Right lobe of liver (tissue), 6 donors: Measurements from ENCODE around the gene HHATL. TPM values are rescaled to one million over a fixed set of nuclear protein-coding genes. Genes with fewer than 3 reads are reported as not detected.

Experiments
- ATAC-seq, 4 donors: fragments of 200-7000 bp; cut with Tn5 transposase; one replicate each; pipeline ENCODE4 v1.9.1; 2020; ENCODE audit warnings: mild to moderate bottlenecking in 4 of 4, moderate library complexity in 4 of 4
- DNase-seq, 3 donors: peaks; one replicate each; pipeline ENCODE4 v3.0.0-alpha.2; 2020
- H3K27ac ChIP-seq, 3 donors: fragments of 200-600 bp; one replicate each; pipeline ENCODE4 v1.8.0; 2022
- H3K27me3 ChIP-seq, 2 donors: fragments of 200-600 bp; one replicate each; pipeline ENCODE4 v1.8.0; 2022
- H3K36me3 ChIP-seq, 4 donors: fragments of 200-600 bp; sonication (generic) in 1 of 4; one replicate each; pipeline versions ENCODE4 v1.5.1 to v1.8.0; 2017 to 2022; ENCODE audit warnings: control low read depth in 1 of 4
- H3K4me1 ChIP-seq, 4 donors: fragments of 200-600 bp; sonication (generic) in 1 of 4; one replicate each; pipeline versions ENCODE4 v1.5.1 to v1.8.0; 2017 to 2022; ENCODE audit warnings: control low read depth in 1 of 4
- H3K4me3 ChIP-seq, 3 donors: fragments of 200-600 bp; one replicate each; pipeline ENCODE4 v1.8.0; 2022
- H3K9me3 ChIP-seq, 4 donors: fragments of 200-600 bp; sonication (generic) in 1 of 4; one replicate each; pipeline versions ENCODE4 v1.5.1 to v1.8.0; 2017 to 2022; ENCODE audit warnings: control low read depth in 1 of 4
- POLR2A ChIP-seq: fragments of 450-650 bp; IDR thresholded peaks from one replicate; pipeline ENCODE4 v1.6.1; 2017; ENCODE audit warnings: antibody characterized with exemption, mild to moderate bottlenecking
- WGBS: methylation state at CpG from one replicate; pipeline ENCODE4 v1.1.6; 2018; ENCODE audit warnings: low coverage, low lambda C conversion rate; ENCODE audit not compliant: insufficient coverage; ENCODE audit errors: missing lambda C conversion rate; 5-methylcytosine and 5-hydroxymethylcytosine counted together
- intact Hi-C, 2 donors: fragments of 100-400 bp; cut with DNase I; formaldehyde crosslinking; loops; one replicate each; pipeline versions ENCODE4 v1.11.2 to v1.14.1; 2022
- total RNA-seq, 6 experiments: library from RNA; depleted of rRNA in 2 of 6; stranded (reverse); fragments of >200 nt in 2 of 6; fragmentation: NEBNext Ultra II Directional in 3 of 6; extraction: Animal tissue kit (Norgen Biotek cat#: 25700) in 3 of 6; gene quantifications; one replicate each; pipeline versions ENCODE4 v1.1.0 to v1.2.4, GENCODE V29; 2016 to 2023
- TF ChIP-seq, protein P1 (sequence below), 4 donors: fragments of 200-600 bp in 3 of 4; fragments of 450-650 bp in 1 of 4; IDR thresholded peaks; one replicate each; pipeline versions ENCODE4 v1.5.1 to v1.8.0; 2016 to 2022; ENCODE audit warnings: antibody characterized with exemption in 4 of 4, mild to moderate bottlenecking in 2 of 4
- donor health status: DM: no; HTN: yes; CAD: no.
- donor health status: DM: no; HTN: no; CAD: no.
- donor health status: DM: no; HTN: no; CAD: no.
- donor health status: DM: no; HTN: yes; CAD: no.
- donor health status: DM: no; HTN: yes; CAD: no.

The HHATL gene
- total RNA-seq, 6 experiments from 2014 or later, result 0.29 to 1.0 (median 0.60) TPM; not detected in 3

DNA sequence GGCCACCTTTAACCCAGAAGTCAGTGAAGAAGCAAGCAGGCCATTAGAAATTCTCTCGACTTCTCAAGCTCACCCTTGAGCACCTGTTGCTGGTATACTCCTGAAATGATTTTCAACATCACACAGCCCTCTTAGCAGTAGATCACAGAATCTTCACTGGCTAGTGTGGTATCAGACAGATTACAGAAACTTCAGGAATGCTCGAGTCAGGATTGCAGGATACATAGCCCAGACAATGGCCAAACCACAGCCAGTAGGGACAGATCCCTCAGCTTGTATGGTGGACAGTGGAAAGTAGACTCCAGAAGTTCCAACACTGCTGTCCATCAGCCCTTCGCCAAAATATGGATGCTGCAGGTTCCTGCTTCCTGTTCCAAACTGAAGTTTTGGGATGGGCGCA, 21.8 kb downstream of the HHATL start:
- Histone ChIP-seq H3K9me3 (no peaks in the 10 kb centered on the region), H3K4me3 (no peak overlapping the region), H3K27ac (no peak overlapping the region), H3K36me3 (no peaks in the 10 kb centered on the region), H3K27me3 (no peaks in the 10 kb centered on the region), H3K4me1 (no peaks in the 10 kb centered on the region)
- DNase-seq, result peak in 1 of 3 donors; percentile 2
- intact Hi-C loops, result loop anchor here in 1 of 2 donors (10.0 kb wide), 1 partner anchor 54 kb away; no protein-coding TSS in a partner anchor
- TF ChIP-seq, protein P1, sequence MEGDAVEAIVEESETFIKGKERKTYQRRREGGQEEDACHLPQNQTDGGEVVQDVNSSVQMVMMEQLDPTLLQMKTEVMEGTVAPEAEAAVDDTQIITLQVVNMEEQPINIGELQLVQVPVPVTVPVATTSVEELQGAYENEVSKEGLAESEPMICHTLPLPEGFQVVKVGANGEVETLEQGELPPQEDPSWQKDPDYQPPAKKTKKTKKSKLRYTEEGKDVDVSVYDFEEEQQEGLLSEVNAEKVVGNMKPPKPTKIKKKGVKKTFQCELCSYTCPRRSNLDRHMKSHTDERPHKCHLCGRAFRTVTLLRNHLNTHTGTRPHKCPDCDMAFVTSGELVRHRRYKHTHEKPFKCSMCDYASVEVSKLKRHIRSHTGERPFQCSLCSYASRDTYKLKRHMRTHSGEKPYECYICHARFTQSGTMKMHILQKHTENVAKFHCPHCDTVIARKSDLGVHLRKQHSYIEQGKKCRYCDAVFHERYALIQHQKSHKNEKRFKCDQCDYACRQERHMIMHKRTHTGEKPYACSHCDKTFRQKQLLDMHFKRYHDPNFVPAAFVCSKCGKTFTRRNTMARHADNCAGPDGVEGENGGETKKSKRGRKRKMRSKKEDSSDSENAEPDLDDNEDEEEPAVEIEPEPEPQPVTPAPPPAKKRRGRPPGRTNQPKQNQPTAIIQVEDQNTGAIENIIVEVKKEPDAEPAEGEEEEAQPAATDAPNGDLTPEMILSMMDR (IDR thresholded peaks at IDR 0.05), result no peak
- no peak for TF ChIP-seq POLR2A
- whole genome bisulfite sequencing, result 63% methylated on average over 2 of the region's 4 CpGs
- no peak for ATAC-seq

DNA sequence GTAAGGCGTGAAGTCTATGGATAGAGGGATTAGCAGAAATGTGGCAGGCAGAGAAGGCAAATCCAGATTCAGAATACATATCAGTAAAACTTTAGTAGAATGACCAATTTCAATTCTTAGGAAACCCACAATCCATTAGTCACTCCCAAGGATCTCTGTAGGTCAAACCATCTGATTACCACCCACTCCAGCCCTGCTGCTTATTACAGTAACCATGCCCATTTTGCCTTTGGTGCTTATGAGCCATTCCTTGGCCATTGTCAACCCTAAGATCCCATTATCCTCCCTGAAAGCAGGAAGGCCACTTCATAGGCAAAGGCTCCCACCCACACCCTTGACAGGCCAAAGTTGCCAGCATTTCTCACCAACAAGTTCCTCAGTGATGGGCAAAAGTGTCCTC, 22.3 kb downstream of the HHATL start:
- Histone ChIP-seq H3K27me3 (no peaks in the 10 kb centered on the region), H3K9me3 (no peaks in the 10 kb centered on the region), H3K27ac (no peak overlapping the region), H3K36me3 (no peaks in the 10 kb centered on the region), H3K4me1 (no peaks in the 10 kb centered on the region), H3K4me3 (no peak overlapping the region)
- ATAC-seq (no peak), DNase-seq (no peak)
- WGBS, result 77% methylated on average over 1 of the region's 1 CpG
- intact Hi-C loops, result loop anchor here in 1 of 2 donors (10.0 kb wide), 1 partner anchor 55 kb away; no protein-coding TSS in a partner anchor
- TF ChIP-seq POLR2A, result no peak
- TF ChIP-seq, protein P1 (IDR thresholded peaks at IDR 0.05), result no peak

DNA sequence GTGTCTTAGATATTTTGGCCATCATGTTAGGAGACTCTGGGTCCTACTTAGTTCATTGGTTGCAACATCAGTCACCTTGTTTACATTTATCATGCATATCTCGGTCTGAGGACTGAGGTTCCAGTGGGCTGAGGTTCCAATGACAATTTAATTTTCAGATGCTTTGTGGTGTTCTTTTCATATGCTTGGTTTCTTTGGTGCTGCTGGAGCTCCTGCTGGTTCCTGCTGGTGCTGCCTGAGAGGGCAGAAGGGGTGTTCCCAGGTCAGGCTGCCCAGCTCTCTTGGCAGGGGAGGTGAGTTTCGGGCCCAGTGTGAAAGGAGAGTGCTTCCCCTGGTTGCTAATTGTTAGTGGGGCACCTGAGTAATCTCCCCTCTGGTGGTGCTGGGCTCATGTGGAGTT, 24.2 kb downstream of the HHATL start:
- Histone ChIP-seq H3K36me3 (no peaks in the 10 kb centered on the region), H3K9me3 (no peaks in the 10 kb centered on the region), H3K4me3 (no peak overlapping the region), H3K4me1 (no peaks in the 10 kb centered on the region), H3K27ac (no peak overlapping the region), H3K27me3 (no peaks in the 10 kb centered on the region)
- ATAC-seq (no peak), DNase-seq (no peak)
- TF ChIP-seq POLR2A, result no peak
- TF ChIP-seq, protein P1 (IDR thresholded peaks at IDR 0.05), result no peak
- intact Hi-C loops, result no loop called here
- WGBS, result 54% methylated on average over 2 of the region's 2 CpGs

DNA sequence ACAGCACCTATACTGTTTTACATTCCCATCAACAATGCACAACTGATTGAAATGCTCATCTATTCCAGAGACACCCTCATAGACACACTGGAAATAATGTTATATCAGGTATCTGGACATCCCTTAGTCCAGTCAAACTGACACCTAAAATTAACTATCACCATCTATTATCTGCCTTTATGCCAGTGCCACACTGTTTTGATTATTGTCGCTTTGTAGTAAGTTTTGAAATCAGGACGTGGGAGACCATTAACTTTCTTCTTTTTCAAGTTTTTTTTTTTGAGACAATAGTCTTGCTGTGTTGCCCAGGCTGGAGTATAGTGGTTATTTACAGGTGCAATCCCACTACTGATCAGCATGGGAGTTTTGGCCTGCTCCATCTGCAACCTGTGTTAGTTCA, 26.7 kb downstream of the HHATL start:
- TF ChIP-seq POLR2A, result no peak
- TF ChIP-seq, protein P1 (IDR thresholded peaks at IDR 0.05), result no peak
- Histone ChIP-seq H3K4me1 (no peaks in the 10 kb centered on the region), H3K9me3 (no peaks in the 10 kb centered on the region), H3K36me3 (no peaks in the 10 kb centered on the region), H3K27ac (no peak overlapping the region), H3K27me3 (no peaks in the 10 kb centered on the region), H3K4me3 (no peak overlapping the region)
- WGBS, result 78% methylated on average over 2 of the region's 2 CpGs
- intact Hi-C loops, result no loop called here
- DNase-seq, result no peak
- no peak for ATAC-seq

DNA sequence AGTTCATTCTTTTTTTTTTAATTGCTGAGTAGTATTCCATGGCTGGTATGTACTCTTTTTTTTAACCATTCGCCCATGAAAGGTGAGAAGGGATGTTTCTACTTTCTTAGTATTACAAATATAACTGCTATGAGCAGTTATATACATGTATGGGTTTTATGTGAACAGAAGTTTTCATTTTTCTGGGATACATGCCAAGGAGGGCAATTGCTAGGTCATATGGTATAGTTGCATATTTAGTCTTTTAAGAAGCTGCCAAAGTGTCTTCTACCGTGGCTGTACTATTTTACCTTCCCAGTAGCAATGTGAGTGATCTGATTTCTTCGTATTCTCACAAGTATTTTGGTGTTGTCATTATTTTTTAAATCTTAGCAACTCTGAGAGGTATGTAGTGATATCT, 28.5 kb downstream of the HHATL start:
- Histone ChIP-seq H3K4me1 (no peaks in the 10 kb centered on the region), H3K4me3 (no peak overlapping the region), H3K27ac (no peak overlapping the region), H3K36me3 (no peaks in the 10 kb centered on the region), H3K9me3 (no peaks in the 10 kb centered on the region), H3K27me3 (no peaks in the 10 kb centered on the region)
- no peak for DNase-seq
- TF ChIP-seq, protein P1 (IDR thresholded peaks at IDR 0.05), result no peak
- no peak for TF ChIP-seq POLR2A
- ATAC-seq, result no peak
- intact Hi-C loops, result no loop called here
- WGBS, result 40% methylated on average over 3 of the region's 3 CpGs
